Left renal pelvis (tissue), 4 donors: ENCODE data around the gene MDFIC. TPM values are rescaled to one million over a fixed set of nuclear protein-coding genes. Genes with fewer than 3 reads are reported as not detected.

Experiments
- DNase-seq, 4 donors: peaks; one replicate each; pipeline ENCODE4 v3.0.0-alpha.2; 2013; ENCODE audit warnings: low read depth in 4 of 4, low spot score in 3 of 4
- polyA plus RNA-seq, 4 donors: library from polyadenylated mRNA; unstranded; fragments of 120-200 nt; gene quantifications; one replicate each; pipeline ENCODE4 v1.2.1, GENCODE V29; 2013; ENCODE audit not compliant: insufficient read length in 4 of 4

MDFIC gene
- polyA plus RNA-seq, 4 donors: 27.3 to 59.9 (median 34.1) TPM

- peak in 2 of 4 donors; percentile 22 for DNase-seq
Observed at GRCh38 chr7:115032715-115033703, 111.1 kb downstream of the MDFIC start.

GRCh38 chr7:115033917-115034459 is 112.1 kb downstream of the MDFIC start:
- no peak for DNase-seq

GRCh38 chr7:115034515-115034914 is 112.6 kb downstream of the MDFIC start:
- no peak for DNase-seq

- no peak for DNase-seq
Observed at GRCh38 chr7:115037128-115037802, 115.4 kb downstream of the MDFIC start.

- no peak for DNase-seq
Observed at GRCh38 chr7:115038158-115038557, 116.3 kb downstream of the MDFIC start.

GRCh38 chr7:115040057-115040456 is 118.2 kb downstream of the MDFIC start:
- DNase-seq: no peak

GRCh38 chr7:115040495-115040894 is 118.6 kb downstream of the MDFIC start:
- no peak for DNase-seq

- DNase-seq: no peak
Observed at GRCh38 chr7:115042596-115042995, 120.7 kb downstream of the MDFIC start.

GRCh38 chr7:115043605-115044004 is 121.7 kb downstream of the MDFIC start:
- no peak for DNase-seq

GRCh38 chr7:115044224-115044623 is 122.3 kb downstream of the MDFIC start:
- no peak for DNase-seq

- DNase-seq: no peak
Observed at GRCh38 chr7:115047958-115048720, 126.2 kb downstream of the MDFIC start.

- DNase-seq: no peak
Observed at GRCh38 chr7:115052706-115053105, 130.8 kb downstream of the MDFIC start.

- DNase-seq: no peak
Observed at GRCh38 chr7:115054478-115055065, 132.7 kb downstream of the MDFIC start.

- DNase-seq: no peak
Observed at GRCh38 chr7:115056019-115056418, 134.1 kb downstream of the MDFIC start.

GRCh38 chr7:115058726-115059125 is 136.8 kb downstream of the MDFIC start:
- no peak for DNase-seq

- DNase-seq: no peak
Observed at GRCh38 chr7:115059321-115059720, 137.4 kb downstream of the MDFIC start.

GRCh38 chr7:115060095-115060870 is 138.4 kb downstream of the MDFIC start:
- DNase-seq: no peak

GRCh38 chr7:115066050-115066449 is 144.2 kb downstream of the MDFIC start:
- DNase-seq: no peak

GRCh38 chr7:115066634-115067033 is 144.7 kb downstream of the MDFIC start:
- DNase-seq: no peak

GRCh38 chr7:115068220-115068619 is 146.3 kb downstream of the MDFIC start:
- DNase-seq: no peak
